ENCODE data around the gene RAB3B. TPM values are rescaled to one million over a fixed set of nuclear protein-coding genes. Genes with fewer than 3 reads are reported as not detected.
"Not testable (repeated sequence)": the region's sequence is repeated elsewhere in the genome, so short reads cannot be mapped to it uniquely, and the experiment has no call there.

Gene RAB3B
- total RNA-seq, 1 experiment from 2014 or later: not detected

DNA sequence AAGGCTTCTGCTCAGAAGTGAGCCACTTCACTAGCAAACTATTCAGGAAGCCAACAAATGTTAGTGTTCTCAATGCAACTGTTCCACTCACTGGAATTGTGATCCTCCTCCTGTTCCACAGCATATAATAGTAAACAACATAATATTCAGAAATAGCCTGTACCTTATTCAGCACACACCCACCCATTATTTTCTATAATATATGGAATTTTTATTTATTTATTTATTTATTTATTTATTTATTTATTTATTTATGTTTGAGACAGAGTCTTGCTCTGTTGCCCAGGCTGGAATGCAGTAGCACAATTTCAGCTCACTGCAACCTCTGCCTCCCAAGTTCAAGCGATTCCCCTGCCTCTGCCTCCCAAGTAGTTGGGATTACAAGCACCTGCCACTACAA, 117.2 kb downstream of the RAB3B start:
- not testable (repeated sequence) for H3K27me3 ChIP-seq (ENCODE audit: low read length); DNase-seq; H3K9me3 ChIP-seq (ENCODE audit: low read length); H4K20me1 ChIP-seq (ENCODE audit: insufficient read depth, low read depth, low read length); H3K27ac ChIP-seq (ENCODE audit: low read length); H3K4me3 ChIP-seq (ENCODE audit: low read length); H3K9me2 ChIP-seq (replicated peaks; ENCODE audit: insufficient read depth, low read length); H3K9ac ChIP-seq (ENCODE audit: low read length); H3K4me2 ChIP-seq (ENCODE audit: low read depth, low read length, poor library complexity, severe bottlenecking); H2AFZ ChIP-seq (ENCODE audit: low read length)
- peaks cover 27% of the 10 kb centered on the region for H3K4me1 ChIP-seq (ENCODE audit: low read length)
- H3K36me3 ChIP-seq (ENCODE audit: insufficient read depth, low read length): peaks cover 18% of the 10 kb centered on the region; the same call in 1 of the 2 replicates
- peaks cover 98% of the 10 kb centered on the region for H3K79me2 ChIP-seq (ENCODE audit: low read length)

DNA sequence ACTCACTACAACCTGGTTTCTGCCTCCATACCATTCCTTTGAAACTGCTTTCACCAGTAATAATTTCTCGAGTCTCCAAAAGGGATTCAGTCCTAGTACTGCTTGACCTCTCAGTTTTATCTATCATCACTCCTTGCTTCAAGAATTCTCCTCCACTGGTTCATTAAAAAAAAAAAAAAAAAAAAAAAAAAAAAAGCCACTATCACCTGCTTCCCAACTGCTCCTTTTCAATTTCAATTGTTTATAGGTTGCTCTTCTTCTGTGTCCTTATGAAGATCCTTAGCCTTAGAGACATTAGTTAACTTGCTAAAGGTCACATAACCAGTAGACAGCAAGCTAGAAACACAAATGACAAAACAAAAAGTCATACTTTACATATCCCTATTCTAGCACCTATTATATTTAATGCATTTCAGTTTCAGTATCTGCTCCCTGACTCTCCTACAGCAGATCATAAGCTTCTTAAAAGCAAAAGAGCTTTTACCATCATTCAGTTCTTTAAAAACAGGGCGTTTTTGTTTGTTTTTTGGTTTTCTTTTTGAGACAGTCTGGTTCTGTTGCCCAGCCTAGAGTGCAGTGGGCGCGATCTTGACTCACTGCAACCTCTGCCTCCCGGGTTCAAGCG, 119.0 kb downstream of the RAB3B start:
- Histone ChIP-seq H3K9me3 (ENCODE audit: low read length) (no peaks in the 10 kb centered on the region), H3K27ac (ENCODE audit: low read length) (no peak overlapping the region), H3K4me2 (ENCODE audit: low read depth, low read length, poor library complexity, severe bottlenecking) (no peak overlapping the region), H3K9me2 (replicated peaks; ENCODE audit: insufficient read depth, low read length) (no peaks in the 10 kb centered on the region), H4K20me1 (ENCODE audit: insufficient read depth, low read depth, low read length) (peaks cover 4% of the 10 kb centered on the region), H3K9ac (ENCODE audit: low read length) (no peak overlapping the region), H3K36me3 (ENCODE audit: insufficient read depth, low read length) (peaks cover 15% of the 10 kb centered on the region; the same call in 1 of the 2 replicates), H3K79me2 (ENCODE audit: low read length) (peaks cover 98% of the 10 kb centered on the region), H3K4me1 (ENCODE audit: low read length) (peaks cover 29% of the 10 kb centered on the region), H3K27me3 (ENCODE audit: low read length) (no peaks in the 10 kb centered on the region), H3K4me3 (ENCODE audit: low read length) (no peak overlapping the region), H2AFZ (ENCODE audit: low read length) (no peak overlapping the region)
- no peak for DNase-seq

DNA sequence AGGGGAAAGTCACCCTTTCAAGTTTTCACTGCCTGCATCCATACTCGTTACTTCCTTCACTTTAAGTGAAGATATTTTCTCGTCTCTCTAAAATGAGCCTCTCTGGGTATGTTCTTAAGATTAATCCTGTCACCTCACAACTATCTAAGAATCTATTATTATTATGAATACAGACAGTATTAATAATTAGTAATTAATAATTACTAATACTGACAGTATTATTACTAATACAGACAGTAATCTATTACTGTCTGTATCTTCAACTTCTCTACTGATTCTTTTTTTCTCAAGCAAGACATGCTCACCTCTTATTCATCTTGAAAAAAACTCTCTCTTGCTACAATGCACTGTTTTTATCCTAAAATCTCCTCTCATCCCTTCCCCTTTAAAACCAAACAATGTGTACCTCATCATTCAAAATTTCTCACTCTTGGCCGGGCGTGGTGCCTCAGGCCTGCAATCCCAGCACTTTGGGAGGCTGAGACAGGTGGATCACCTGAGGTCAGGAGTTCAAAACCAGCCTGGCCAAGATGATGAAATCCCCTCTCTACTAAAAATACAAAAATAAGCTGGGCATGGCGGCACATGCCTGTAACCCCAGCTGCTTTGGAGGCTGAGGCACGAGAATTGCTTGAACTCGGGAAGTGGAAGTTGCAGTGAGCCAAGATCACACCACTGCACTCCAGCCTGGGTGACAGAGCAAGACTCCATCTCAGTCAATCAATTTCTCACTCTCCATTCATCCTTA, 119.7 kb downstream of the RAB3B start:
- H3K79me2 ChIP-seq (ENCODE audit: low read length): peaks cover 98% of the 10 kb centered on the region
- no peak overlapping the region for H3K4me3 ChIP-seq (ENCODE audit: low read length)
- no peak overlapping the region for H3K9ac ChIP-seq (ENCODE audit: low read length)
- H3K9me3 ChIP-seq (ENCODE audit: low read length): no peaks in the 10 kb centered on the region
- H2AFZ ChIP-seq (ENCODE audit: low read length): no peak overlapping the region
- no peaks in the 10 kb centered on the region for H3K9me2 ChIP-seq (replicated peaks; ENCODE audit: insufficient read depth, low read length)
- no peak overlapping the region for H3K4me2 ChIP-seq (ENCODE audit: low read depth, low read length, poor library complexity, severe bottlenecking)
- no peak for DNase-seq
- peaks cover 4% of the 10 kb centered on the region; the same call in 1 of the 2 replicates for H4K20me1 ChIP-seq (ENCODE audit: insufficient read depth, low read depth, low read length)
- peaks cover 11% of the 10 kb centered on the region; the same call in 1 of the 2 replicates for H3K36me3 ChIP-seq (ENCODE audit: insufficient read depth, low read length)
- peaks cover 25% of the 10 kb centered on the region for H3K4me1 ChIP-seq (ENCODE audit: low read length)
- H3K27ac ChIP-seq (ENCODE audit: low read length): no peak overlapping the region
- H3K27me3 ChIP-seq (ENCODE audit: low read length): no peaks in the 10 kb centered on the region

DNA sequence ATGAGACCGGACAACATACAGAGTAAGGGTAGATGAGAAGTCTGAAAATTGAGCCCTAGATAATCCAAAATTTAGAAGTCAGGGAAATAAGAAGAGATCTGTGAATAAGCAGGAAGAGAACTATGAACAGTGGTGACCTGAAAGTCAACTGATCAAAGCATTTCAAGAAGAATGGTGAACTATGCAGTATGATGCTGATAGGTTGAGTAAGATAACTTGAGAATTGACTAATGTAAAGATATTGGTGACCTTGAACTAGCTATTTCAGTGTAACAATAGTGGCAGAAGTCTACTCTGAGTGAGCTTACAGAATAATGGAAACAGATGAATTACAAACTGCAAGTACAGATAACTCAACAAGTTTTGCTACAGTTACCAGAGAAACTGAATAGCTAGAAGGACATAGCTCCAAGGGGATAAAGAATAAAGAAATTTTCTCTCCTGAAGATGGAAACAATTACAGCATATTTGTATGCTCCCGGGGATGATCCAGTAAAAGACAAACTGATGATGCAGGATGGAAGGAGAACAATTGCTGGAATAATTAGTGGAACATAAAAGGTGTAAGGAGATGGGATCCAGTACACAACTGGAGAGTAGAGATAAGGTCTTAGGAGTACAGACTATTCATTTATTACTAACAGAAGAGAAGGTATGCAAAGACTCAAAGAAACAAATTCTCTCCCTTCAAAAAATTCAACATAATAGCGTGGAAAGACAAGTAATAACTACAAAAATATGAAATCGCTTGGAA, 122.8 kb downstream of the RAB3B start:
- no peak overlapping the region for H3K4me2 ChIP-seq (ENCODE audit: low read depth, low read length, poor library complexity, severe bottlenecking)
- no peaks in the 10 kb centered on the region for H3K27me3 ChIP-seq (ENCODE audit: low read length)
- no peaks in the 10 kb centered on the region for H4K20me1 ChIP-seq (ENCODE audit: insufficient read depth, low read depth, low read length)
- H2AFZ ChIP-seq (ENCODE audit: low read length): no peak overlapping the region
- peaks cover 34% of the 10 kb centered on the region for H3K4me1 ChIP-seq (ENCODE audit: low read length)
- H3K9ac ChIP-seq (ENCODE audit: low read length): no peak overlapping the region
- no peaks in the 10 kb centered on the region for H3K9me3 ChIP-seq (ENCODE audit: low read length)
- no peak overlapping the region for H3K27ac ChIP-seq (ENCODE audit: low read length)
- H3K79me2 ChIP-seq (ENCODE audit: low read length): peaks cover 100% of the 10 kb centered on the region
- H3K4me3 ChIP-seq (ENCODE audit: low read length): no peak overlapping the region
- DNase-seq: no peak
- no peaks in the 10 kb centered on the region for H3K36me3 ChIP-seq (ENCODE audit: insufficient read depth, low read length)
- H3K9me2 ChIP-seq (replicated peaks; ENCODE audit: insufficient read depth, low read length): no peaks in the 10 kb centered on the region

DNA sequence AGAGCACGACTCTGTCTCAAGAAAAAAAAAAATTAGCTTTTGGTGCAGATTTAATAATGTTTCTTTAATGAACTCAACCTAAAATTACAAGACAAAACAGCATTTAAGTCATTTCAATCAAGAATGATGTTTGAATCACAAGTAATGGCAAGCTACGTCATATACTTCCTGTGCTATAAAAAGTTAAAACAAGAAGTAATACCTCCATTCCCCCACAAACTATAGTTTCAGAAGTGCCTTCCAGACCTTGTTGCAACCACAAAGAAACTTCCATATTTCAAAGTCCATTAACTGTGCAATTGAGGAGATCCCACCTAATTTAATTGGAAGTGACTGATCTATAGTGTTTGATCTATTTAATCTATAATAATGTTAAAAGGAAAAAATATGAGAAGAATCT, 127.1 kb downstream of the RAB3B start:
- Histone ChIP-seq H3K27ac (ENCODE audit: low read length) (peak overlapping the region; percentile 36; the same call in 1 of the 2 replicates), H3K79me2 (ENCODE audit: low read length) (peaks cover 97% of the 10 kb centered on the region), H3K4me2 (ENCODE audit: low read depth, low read length, poor library complexity, severe bottlenecking) (peak overlapping the region; percentile 36), H3K9me2 (replicated peaks; ENCODE audit: insufficient read depth, low read length) (no peaks in the 10 kb centered on the region), H3K4me1 (ENCODE audit: low read length) (peaks cover 34% of the 10 kb centered on the region), H3K36me3 (ENCODE audit: insufficient read depth, low read length) (no peaks in the 10 kb centered on the region), H3K4me3 (ENCODE audit: low read length) (no peak overlapping the region), H3K27me3 (ENCODE audit: low read length) (no peaks in the 10 kb centered on the region), H4K20me1 (ENCODE audit: insufficient read depth, low read depth, low read length) (no peaks in the 10 kb centered on the region), H3K9me3 (ENCODE audit: low read length) (no peaks in the 10 kb centered on the region), H2AFZ (ENCODE audit: low read length) (no peak overlapping the region), H3K9ac (ENCODE audit: low read length) (no peak overlapping the region)
- peak; percentile 74 for DNase-seq

DNA sequence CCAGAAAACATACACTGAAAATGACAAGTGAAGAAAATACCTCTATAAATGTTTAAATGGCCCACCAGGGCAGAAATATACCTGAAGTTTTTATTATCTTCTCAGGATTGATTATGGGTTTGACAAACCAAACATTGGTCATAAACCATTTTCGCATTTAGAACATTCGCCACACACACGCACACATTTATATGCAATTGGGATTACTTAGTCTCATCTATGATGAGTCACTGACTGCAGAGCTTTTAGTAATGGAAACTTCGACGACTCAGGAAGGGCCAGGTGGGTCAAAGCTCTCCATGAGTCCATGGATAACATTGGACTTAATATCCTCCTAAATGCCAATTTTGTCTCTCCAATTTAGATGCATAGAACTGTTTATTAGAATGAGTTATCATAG, 128.8 kb downstream of the RAB3B start:
- H3K4me3 ChIP-seq (ENCODE audit: low read length): no peak overlapping the region
- H3K4me2 ChIP-seq (ENCODE audit: low read depth, low read length, poor library complexity, severe bottlenecking): no peak overlapping the region
- no peak for DNase-seq
- H3K79me2 ChIP-seq (ENCODE audit: low read length): peaks cover 97% of the 10 kb centered on the region
- H3K36me3 ChIP-seq (ENCODE audit: insufficient read depth, low read length): 0 out of 2 replicates have a peak, but pooled peaks cover 3% of the 10 kb centered on the region
- no peaks in the 10 kb centered on the region for H3K9me3 ChIP-seq (ENCODE audit: low read length)
- no peaks in the 10 kb centered on the region for H3K9me2 ChIP-seq (replicated peaks; ENCODE audit: insufficient read depth, low read length)
- no peaks in the 10 kb centered on the region for H3K27me3 ChIP-seq (ENCODE audit: low read length)
- no peak overlapping the region for H3K9ac ChIP-seq (ENCODE audit: low read length)
- H2AFZ ChIP-seq (ENCODE audit: low read length): no peak overlapping the region
- H4K20me1 ChIP-seq (ENCODE audit: insufficient read depth, low read depth, low read length): no peaks in the 10 kb centered on the region
- H3K4me1 ChIP-seq (ENCODE audit: low read length): peaks cover 22% of the 10 kb centered on the region
- H3K27ac ChIP-seq (ENCODE audit: low read length): no peak overlapping the region

DNA sequence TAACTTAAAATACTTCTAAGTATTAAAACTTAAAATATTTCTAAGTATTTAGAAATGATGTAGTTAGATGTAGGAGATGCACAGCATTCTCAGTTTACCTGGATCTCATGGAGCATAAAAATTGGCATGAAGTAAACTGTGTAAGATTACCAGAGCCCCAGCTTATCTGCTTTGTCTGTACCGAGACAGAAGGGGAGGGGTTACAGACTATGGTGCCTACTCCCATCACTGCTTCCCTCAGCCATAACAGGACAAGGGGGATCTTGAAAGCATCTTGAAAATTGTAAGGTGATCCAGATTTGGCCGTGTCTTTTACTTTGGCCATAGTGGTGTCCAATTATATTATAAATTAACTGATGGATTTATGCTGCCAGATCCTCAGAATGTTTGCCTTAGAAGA, 130.8 kb downstream of the RAB3B start:
- H3K27ac ChIP-seq (ENCODE audit: low read length): no peak overlapping the region
- H3K4me1 ChIP-seq (ENCODE audit: low read length): peaks cover 18% of the 10 kb centered on the region
- H2AFZ ChIP-seq (ENCODE audit: low read length): no peak overlapping the region
- no peak overlapping the region for H3K9ac ChIP-seq (ENCODE audit: low read length)
- H3K4me2 ChIP-seq (ENCODE audit: low read depth, low read length, poor library complexity, severe bottlenecking): no peak overlapping the region
- DNase-seq: no peak
- no peak overlapping the region for H3K4me3 ChIP-seq (ENCODE audit: low read length)
- H3K36me3 ChIP-seq (ENCODE audit: insufficient read depth, low read length): peaks cover 17% of the 10 kb centered on the region; the same call in 1 of the 2 replicates
- H4K20me1 ChIP-seq (ENCODE audit: insufficient read depth, low read depth, low read length): no peaks in the 10 kb centered on the region
- H3K27me3 ChIP-seq (ENCODE audit: low read length): no peaks in the 10 kb centered on the region
- peaks cover 95% of the 10 kb centered on the region for H3K79me2 ChIP-seq (ENCODE audit: low read length)
- H3K9me2 ChIP-seq (replicated peaks; ENCODE audit: insufficient read depth, low read length): no peaks in the 10 kb centered on the region
- no peaks in the 10 kb centered on the region for H3K9me3 ChIP-seq (ENCODE audit: low read length)

DNA sequence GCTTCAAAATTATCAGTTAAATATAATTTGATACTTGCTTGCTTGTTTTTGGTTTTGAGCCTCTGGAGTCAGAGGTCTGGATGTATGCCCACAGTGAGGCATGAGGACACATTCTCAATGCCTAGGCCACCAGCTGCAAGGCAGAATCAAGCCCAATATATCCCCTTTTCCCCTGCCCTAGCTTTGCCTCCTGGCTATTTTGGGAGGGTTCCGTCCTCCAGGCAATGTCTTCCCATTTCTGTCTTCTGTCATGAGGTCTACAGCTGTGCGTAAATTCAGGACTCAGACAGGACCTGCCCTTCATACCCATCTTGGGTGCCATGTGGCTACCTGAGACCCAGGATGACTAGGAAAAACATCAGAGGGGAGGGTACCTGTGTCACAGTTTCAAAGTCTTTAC, 131.2 kb downstream of the RAB3B start:
- no peaks in the 10 kb centered on the region for H3K9me3 ChIP-seq (ENCODE audit: low read length)
- H4K20me1 ChIP-seq (ENCODE audit: insufficient read depth, low read depth, low read length): no peaks in the 10 kb centered on the region
- H2AFZ ChIP-seq (ENCODE audit: low read length): no peak overlapping the region
- H3K4me2 ChIP-seq (ENCODE audit: low read depth, low read length, poor library complexity, severe bottlenecking): no peak overlapping the region
- H3K27me3 ChIP-seq (ENCODE audit: low read length): no peaks in the 10 kb centered on the region
- DNase-seq: no peak
- no peak overlapping the region for H3K9ac ChIP-seq (ENCODE audit: low read length)
- H3K4me1 ChIP-seq (ENCODE audit: low read length): peaks cover 14% of the 10 kb centered on the region
- H3K4me3 ChIP-seq (ENCODE audit: low read length): no peak overlapping the region
- no peaks in the 10 kb centered on the region for H3K9me2 ChIP-seq (replicated peaks; ENCODE audit: insufficient read depth, low read length)
- peaks cover 95% of the 10 kb centered on the region for H3K79me2 ChIP-seq (ENCODE audit: low read length)
- no peak overlapping the region for H3K27ac ChIP-seq (ENCODE audit: low read length)
- peaks cover 18% of the 10 kb centered on the region; the same call in 1 of the 2 replicates for H3K36me3 ChIP-seq (ENCODE audit: insufficient read depth, low read length)
